Peyer's patch (tissue), 4 donors: Measurements from ENCODE around the gene DOCK1. TPM values are rescaled to one million over a fixed set of nuclear protein-coding genes. Genes with fewer than 3 reads are reported as not detected.

Experiments used
- DNase-seq, 3 donors: peaks; one replicate each; pipeline ENCODE4 v3.0.0-alpha.2; 2017 to 2019
- H3K27ac ChIP-seq, 4 donors: fragments of 200-600 bp; sonication (generic); one replicate each; pipeline ENCODE4 v1.5.1; 2016 to 2019
- H3K27me3 ChIP-seq, 2 donors: fragments of 200-600 bp; sonication (generic); one replicate each; pipeline ENCODE4 v1.5.1; 2019
- H3K36me3 ChIP-seq, 3 donors: fragments of 200-600 bp; sonication (generic); one replicate each; pipeline ENCODE4 v1.5.1; 2016 to 2019
- H3K4me1 ChIP-seq, 4 donors: fragments of 200-600 bp; sonication (generic); one replicate each; pipeline ENCODE4 v1.5.1; 2016 to 2019
- H3K4me3 ChIP-seq, 4 donors: fragments of 200-600 bp; sonication (generic); 1 replicate in 3 of 4; 2 replicates in 1 of 4; pipeline ENCODE4 v1.5.1; 2016 to 2019; ENCODE audit warnings: mild to moderate bottlenecking in 1 of 4
- H3K9me3 ChIP-seq, 4 donors: fragments of 200-600 bp; sonication (generic); one replicate each; pipeline ENCODE4 v1.5.1; 2016 to 2019; ENCODE audit warnings: mild to moderate bottlenecking in 1 of 4
- CTCF ChIP-seq, 6 experiments: fragments of 450-650 bp in 4 of 6; fragments of 200-600 bp in 2 of 6; sonication (generic) in 1 of 6; IDR thresholded peaks; one replicate each; pipeline ENCODE4 v1.5.1; 2017 to 2019; ENCODE audit warnings: antibody characterized with exemption in 6 of 6, mild to moderate bottlenecking in 3 of 6, moderate library complexity in 1 of 6
- POLR2A ChIP-seq, 2 donors: fragments of 450-650 bp; IDR thresholded peaks; one replicate each; pipeline ENCODE4 v1.5.1; 2017; ENCODE audit warnings: antibody characterized with exemption in 2 of 2, mild to moderate bottlenecking in 2 of 2, moderate library complexity in 2 of 2
- total RNA-seq, 4 donors: library from RNA; depleted of rRNA; stranded (reverse); fragments of >200 nt; gene quantifications; one replicate each; pipeline ENCODE4 v1.1.0, GENCODE V29; 2016

Gene DOCK1
- total RNA-seq, 4 donors from 2014 or later: 42.0 to 117 (median 92.2) TPM

- Histone ChIP-seq H3K27me3 (no peaks in the 10 kb centered on the region), H3K27ac (no peak overlapping the region), H3K4me3 (no peak overlapping the region), H3K4me1 (no peaks in the 10 kb centered on the region), H3K9me3 (no peaks in the 10 kb centered on the region), H3K36me3 (peaks cover 0 to 9% (median 0%) of the 10 kb centered on the region in 3 donors)
- no peak for DNase-seq
- TF ChIP-seq POLR2A (IDR thresholded peaks at IDR 0.05) (no peak), CTCF (IDR thresholded peaks at IDR 0.05) (no peak)
Measured at GRCh38 chr10:127456122-127456521, 550.9 kb downstream of the DOCK1 start.

- Histone ChIP-seq H3K4me1 (no peaks in the 10 kb centered on the region), H3K27ac (no peak overlapping the region), H3K4me3 (no peak overlapping the region), H3K27me3 (no peaks in the 10 kb centered on the region), H3K36me3 (no peaks in the 10 kb centered on the region), H3K9me3 (no peaks in the 10 kb centered on the region)
- no peak for DNase-seq
- TF ChIP-seq POLR2A (IDR thresholded peaks at IDR 0.05) (no peak), CTCF (IDR thresholded peaks at IDR 0.05) (no peak)
Measured at GRCh38 chr10:127458016-127458810, 553.0 kb downstream of the DOCK1 start.

GRCh38 chr10:127458829-127459228 is 553.6 kb downstream of the DOCK1 start:
- DNase-seq: no peak
- Histone ChIP-seq H3K4me1 (no peaks in the 10 kb centered on the region), H3K9me3 (no peaks in the 10 kb centered on the region), H3K4me3 (no peak overlapping the region), H3K27ac (no peak overlapping the region), H3K27me3 (no peaks in the 10 kb centered on the region), H3K36me3 (no peaks in the 10 kb centered on the region)
- TF ChIP-seq CTCF (IDR thresholded peaks at IDR 0.05) (no peak), POLR2A (IDR thresholded peaks at IDR 0.05) (no peak)

- no peaks in the 10 kb centered on the region for H3K27me3 ChIP-seq
- no peak overlapping the region for H3K27ac ChIP-seq
- no peak for DNase-seq
- H3K4me1 ChIP-seq: no peaks in the 10 kb centered on the region
- no peaks in the 10 kb centered on the region for H3K9me3 ChIP-seq
- TF ChIP-seq CTCF (IDR thresholded peaks at IDR 0.05) (no peak), POLR2A (IDR thresholded peaks at IDR 0.05) (no peak)
- H3K4me3 ChIP-seq: no peak overlapping the region
- H3K36me3 ChIP-seq: no peaks in the 10 kb centered on the region
Measured at GRCh38 chr10:127459918-127460317, 554.7 kb downstream of the DOCK1 start.

- no peak for DNase-seq
- H3K27me3 ChIP-seq: no peaks in the 10 kb centered on the region
- TF ChIP-seq POLR2A (IDR thresholded peaks at IDR 0.05) (no peak), CTCF (IDR thresholded peaks at IDR 0.05) (no peak)
- H3K27ac ChIP-seq: no peak overlapping the region
- no peaks in the 10 kb centered on the region for H3K36me3 ChIP-seq
- H3K4me3 ChIP-seq: no peak overlapping the region
- no peaks in the 10 kb centered on the region for H3K9me3 ChIP-seq
- H3K4me1 ChIP-seq: no peaks in the 10 kb centered on the region
Measured at GRCh38 chr10:127462643-127463295, 557.5 kb downstream of the DOCK1 start.
